GM12872 (cell line): ENCODE data around the gene SNN.

Source experiments
- TF ChIP-seq, protein P1 (sequence below): IDR thresholded peaks from 3 replicates; pipeline ENCODE4 v1.5.1; 2011; ENCODE audit warnings: low read depth, mild to moderate bottlenecking, low read length, moderate library complexity; ENCODE audit not compliant: insufficient read depth

SNN gene

DNA sequence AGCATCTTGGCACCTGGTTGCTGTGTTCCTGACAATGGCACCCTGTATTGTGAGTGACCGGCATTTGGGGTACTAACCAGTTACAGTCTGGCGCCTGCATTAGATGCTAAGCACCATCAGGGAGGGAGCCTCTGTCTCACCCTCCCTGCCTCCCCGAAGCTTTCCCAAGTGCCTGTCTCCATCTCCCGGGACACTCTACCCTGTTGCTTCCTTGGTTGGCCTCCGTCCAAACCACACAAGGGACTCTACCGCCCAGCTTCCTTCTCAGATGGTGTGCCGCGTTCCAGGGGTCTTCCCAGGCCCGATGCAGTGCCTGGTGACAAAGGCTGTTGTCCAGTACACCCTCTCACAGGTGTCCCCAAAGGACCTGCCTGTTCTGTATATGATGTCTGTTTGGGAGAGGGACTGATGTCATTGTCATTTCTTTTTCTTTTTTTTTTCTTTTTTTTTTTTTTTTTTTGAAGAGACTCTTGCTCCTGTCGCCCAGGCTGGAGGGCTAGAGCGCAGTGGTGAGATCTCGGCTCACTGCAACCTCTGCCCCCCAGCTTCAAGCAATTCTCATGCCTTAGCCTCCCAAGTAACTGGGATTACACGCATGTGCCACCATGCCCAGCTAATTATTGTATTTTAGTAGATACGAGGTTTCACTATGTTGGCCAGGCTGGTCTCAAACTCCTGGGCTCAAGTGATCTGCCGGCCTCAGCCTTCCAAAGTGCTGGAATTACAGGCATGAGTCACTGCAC, 6.7 kb downstream of the SNN start:
- TF ChIP-seq, protein P1, sequence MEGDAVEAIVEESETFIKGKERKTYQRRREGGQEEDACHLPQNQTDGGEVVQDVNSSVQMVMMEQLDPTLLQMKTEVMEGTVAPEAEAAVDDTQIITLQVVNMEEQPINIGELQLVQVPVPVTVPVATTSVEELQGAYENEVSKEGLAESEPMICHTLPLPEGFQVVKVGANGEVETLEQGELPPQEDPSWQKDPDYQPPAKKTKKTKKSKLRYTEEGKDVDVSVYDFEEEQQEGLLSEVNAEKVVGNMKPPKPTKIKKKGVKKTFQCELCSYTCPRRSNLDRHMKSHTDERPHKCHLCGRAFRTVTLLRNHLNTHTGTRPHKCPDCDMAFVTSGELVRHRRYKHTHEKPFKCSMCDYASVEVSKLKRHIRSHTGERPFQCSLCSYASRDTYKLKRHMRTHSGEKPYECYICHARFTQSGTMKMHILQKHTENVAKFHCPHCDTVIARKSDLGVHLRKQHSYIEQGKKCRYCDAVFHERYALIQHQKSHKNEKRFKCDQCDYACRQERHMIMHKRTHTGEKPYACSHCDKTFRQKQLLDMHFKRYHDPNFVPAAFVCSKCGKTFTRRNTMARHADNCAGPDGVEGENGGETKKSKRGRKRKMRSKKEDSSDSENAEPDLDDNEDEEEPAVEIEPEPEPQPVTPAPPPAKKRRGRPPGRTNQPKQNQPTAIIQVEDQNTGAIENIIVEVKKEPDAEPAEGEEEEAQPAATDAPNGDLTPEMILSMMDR, result no peak

DNA sequence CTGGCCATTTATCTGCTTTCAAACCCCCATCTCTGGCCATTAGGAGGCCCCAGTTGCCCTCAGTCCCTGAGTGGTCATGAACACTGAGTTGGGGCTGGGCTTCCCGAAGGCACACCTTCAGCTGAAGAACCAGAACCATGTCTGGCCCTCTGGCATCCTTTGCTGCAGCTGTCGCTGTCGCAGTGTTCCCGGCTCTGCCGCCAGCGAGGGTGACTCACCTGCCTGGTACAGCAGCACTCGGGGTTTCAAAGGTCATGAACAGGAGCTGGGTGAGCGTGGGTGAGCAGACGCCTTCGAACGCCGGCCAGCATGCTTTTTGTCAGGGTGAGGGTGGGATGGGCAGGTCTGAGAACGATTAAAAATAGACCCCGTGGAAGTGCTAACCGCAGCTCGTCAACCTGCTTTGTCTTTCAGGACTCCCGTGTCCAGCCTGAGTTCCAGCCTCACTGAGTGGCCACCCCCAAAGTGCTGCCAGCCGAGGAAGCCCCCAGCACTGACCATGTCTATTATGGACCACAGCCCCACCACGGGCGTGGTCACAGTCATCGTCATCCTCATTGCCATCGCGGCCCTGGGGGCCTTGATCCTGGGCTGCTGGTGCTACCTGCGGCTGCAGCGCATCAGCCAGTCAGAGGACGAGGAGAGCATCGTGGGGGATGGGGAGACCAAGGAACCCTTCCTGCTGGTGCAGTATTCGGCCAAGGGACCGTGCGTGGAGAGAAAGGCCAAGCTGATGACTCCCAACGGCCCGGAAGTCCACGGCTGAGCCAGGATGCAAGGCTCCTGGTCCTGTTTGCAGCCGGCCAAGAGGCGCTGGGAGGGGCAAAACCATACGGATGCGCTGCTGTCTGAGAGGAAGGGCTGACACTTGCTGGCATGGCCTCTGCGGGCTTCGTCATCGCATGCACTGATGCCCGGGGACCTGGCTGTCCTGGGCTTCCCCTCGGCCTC, 7.6 kb downstream of the SNN start:
- TF ChIP-seq, protein P1, result no peak

DNA sequence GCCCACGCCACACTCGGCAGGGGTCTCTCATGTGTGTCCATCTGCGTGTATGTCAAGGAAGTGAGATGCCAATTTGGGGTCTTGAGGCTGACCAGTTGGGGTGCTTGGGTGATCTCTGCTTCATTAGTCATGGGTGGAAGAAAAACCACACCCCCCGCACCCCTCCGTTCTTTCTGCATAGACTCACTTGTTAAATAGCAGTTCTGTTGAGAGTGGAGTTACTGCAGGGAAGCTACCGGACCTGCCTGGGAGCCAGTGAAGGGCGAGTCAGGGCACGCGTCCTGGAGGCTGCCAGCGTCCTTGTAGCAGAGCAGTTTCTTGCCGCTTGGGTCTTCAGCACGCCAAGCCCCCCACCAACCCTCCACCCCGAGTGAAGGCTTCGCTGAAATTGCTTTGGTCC, 8.5 kb downstream of the SNN start:
- TF ChIP-seq, protein P1, result no peak

DNA sequence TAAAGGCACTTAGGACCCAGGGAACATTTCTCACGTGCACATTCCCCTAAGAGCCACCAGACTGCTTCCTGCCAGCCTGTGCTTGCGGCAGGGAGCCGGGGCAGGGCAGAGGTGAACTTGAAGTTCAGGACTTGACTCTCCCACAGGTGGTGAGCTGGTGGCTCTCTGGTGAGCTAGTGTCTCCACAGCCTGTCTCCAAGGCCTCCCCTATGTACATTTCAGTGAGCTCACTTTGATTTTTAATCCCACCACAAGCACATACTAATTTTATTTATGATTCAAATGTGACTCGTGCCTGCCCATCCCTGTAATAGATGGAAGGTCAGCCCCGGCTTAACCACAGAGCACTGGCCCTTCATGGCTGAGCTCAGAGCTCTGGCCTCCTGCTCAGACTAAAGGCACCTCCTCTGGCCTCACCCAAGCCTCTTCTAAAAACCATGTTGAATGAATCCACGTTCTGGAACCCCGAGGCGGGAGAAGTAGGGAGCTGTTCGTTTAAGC, 9.2 kb downstream of the SNN start:
- TF ChIP-seq, protein P1, result no peak

DNA sequence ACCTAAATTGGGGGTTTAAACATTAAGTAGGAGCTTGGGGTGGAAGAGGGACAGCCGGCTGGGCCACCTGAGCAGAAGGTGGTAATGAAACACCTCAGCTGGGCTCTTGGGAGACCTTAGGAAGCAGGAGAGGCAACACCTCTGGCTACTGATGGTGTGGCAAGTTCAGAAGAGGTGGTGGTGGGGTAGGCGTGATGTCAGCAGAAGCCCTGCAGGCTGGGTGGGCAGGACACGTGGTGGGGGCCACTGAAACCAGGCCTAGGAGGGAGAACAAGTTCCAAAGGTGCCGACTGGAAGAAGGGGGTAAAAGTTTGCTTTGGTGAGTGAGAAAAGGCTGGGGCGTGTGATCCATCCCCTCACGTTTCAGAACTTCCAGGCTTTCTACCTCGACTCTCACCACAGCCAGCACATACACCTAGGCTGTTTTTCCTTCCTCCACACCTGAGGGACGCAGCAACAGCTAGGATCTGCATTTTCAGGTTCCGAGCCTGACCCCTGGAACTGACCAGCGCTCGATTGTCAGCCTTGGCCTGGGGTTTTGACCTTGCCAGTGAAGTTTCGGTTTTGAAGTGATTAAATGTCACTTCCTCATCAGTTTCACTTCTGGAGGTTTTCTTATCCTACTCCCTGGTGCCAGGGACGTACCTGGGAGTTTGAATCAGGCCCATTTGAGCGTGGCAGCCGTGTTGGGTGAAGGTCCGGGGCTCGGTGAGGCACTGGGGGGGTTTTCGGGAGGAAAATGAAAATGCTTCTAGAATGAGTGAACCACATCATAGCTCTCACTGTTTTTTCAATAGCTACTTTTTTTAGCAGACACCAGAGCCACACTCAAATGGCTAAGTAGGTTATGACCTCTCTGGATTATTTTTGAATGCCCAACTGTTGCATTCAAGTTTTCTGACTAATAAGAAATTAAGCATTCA, 10.0 kb downstream of the SNN start:
- TF ChIP-seq, protein P1, result no peak

DNA sequence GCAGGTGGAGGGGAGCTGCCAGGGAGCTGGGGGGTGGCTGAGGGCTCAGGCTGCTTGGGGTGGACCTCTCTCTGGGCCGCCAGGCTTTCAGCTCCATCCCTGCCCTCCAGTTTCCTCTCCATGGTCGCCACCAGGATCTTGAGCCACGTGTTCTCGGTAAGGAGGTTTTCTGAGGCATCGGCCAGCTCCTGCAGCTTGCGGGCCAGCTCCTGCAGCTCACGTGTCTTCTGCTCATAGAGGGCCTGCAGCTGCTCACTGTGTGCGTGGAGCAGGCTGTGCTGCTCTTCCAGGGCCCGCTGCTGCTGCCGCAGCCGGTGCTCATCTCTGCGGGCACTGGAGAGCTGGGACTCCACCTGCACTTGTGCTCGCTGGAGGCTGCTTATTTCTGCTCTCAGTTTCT, 11.0 kb downstream of the SNN start:
- TF ChIP-seq, protein P1, result no peak
